ENCODE data around the gene HAP1.
A peak's percentile ranks its signal among the peaks of the same experiment; 100 is the strongest.

GRCh38 chr17:41687828-41688640 is 46.4 kb downstream of the HAP1 start:
- TF ChIP-seq EZH2 (IDR thresholded peaks at IDR 0.05) (no peak), CTCF (IDR thresholded peaks at IDR 0.05) (peak; percentile 29), EZH2phosphoT487 (IDR thresholded peaks at IDR 0.05) (no peak)
